K562 (cell line): ENCODE measurements around the gene FRMD4B. TPM values are rescaled to one million over a fixed set of nuclear protein-coding genes. Genes with fewer than 3 reads are reported as not detected.

Source experiments
- ATAC-seq: fragments of 200-7000 bp; cut with Tn5 transposase; 3 replicates; pipeline ENCODE4 v1.9.1; 2020; ENCODE audit warnings: moderate library complexity
- BruUV-seq: library from RNA; stranded (reverse); fragments of 400-500 nt; replicated peaks from 2 replicates; lab custom pipeline; 2021; lab: Mats Ljungman, UMichigan
- CTCF ChIA-PET: fragments of 300-600 bp; formaldehyde crosslinking; extraction: SDS; loops from one replicate; lab custom pipeline; 2021; ENCODE audit warnings: low intra/inter-chr PET ratio; lab: Yijun Ruan, JAX
- POLR2A ChIA-PET: fragments of 300-600, 350-650 bp; sonication (Branson Sonifier 250); formaldehyde crosslinking; extraction: SDS; loops from one replicate; lab custom pipeline; 2021; ENCODE audit warnings: antibody characterized with exemption, inconsistent platforms; lab: Yijun Ruan, JAX
- DNase-seq, 4 experiments: peaks; one replicate each; pipeline versions ENCODE4 v3.0.0 to v3.0.0-alpha.2; 2011 to 2018; ENCODE audit warnings: low spot score in 3 of 4, mixed read lengths in 3 of 4; ENCODE audit errors: extremely low read depth in 1 of 4
- FAIRE-seq: peaks from 2 replicates; lab custom pipeline; 2011; peaks lifted over from hg19 to GRCh38; lab: Jason Lieb, UNC
- H2AFZ ChIP-seq: 2 replicates; pipeline ENCODE4 v1.6.0; 2011; ENCODE audit warnings: low read depth, low read length, control low read depth, inconsistent platforms
- H3K27ac ChIP-seq: fragments of 200-600 bp; 3 replicates; pipeline ENCODE4 v1.8.0; 2011; ENCODE audit warnings: low read depth, mild to moderate bottlenecking, control low read depth, inconsistent platforms, low read length, moderate library complexity, mixed read lengths; ENCODE audit errors: extremely low read depth
- H3K27me3 ChIP-seq, 2 experiments: fragments of 300-600 bp in 1 of 2; 2 replicates in 1 of 2; 3 replicates in 1 of 2; pipeline versions ENCODE4 v1.6.0 to v1.8.0; 2011; ENCODE audit warnings: inconsistent platforms in 2 of 2, low read length in 2 of 2, mild to moderate bottlenecking in 1 of 2, mixed read lengths in 1 of 2, moderate library complexity in 1 of 2; ENCODE audit not compliant: control insufficient read depth in 2 of 2, insufficient read depth in 2 of 2
- H3K36me3 ChIP-seq: fragments of 300-600 bp; 3 replicates; pipeline ENCODE4 v1.8.0; 2011; ENCODE audit warnings: mild to moderate bottlenecking, low read length, inconsistent platforms; ENCODE audit not compliant: control insufficient read depth, insufficient read depth
- H3K4me1 ChIP-seq, 2 experiments: fragments of 200-600 bp in 1 of 2; replicated peaks in 1 of 2; 2 replicates in 1 of 2; 3 replicates in 1 of 2; pipeline versions ENCODE4 v1.5.1 to v1.8.0; 2011; ENCODE audit warnings: inconsistent platforms in 2 of 2, low read length in 2 of 2, mild to moderate bottlenecking in 1 of 2, mixed read lengths in 1 of 2, moderate library complexity in 1 of 2; ENCODE audit not compliant: control insufficient read depth in 2 of 2, insufficient read depth in 2 of 2
- H3K4me2 ChIP-seq: 2 replicates; pipeline ENCODE4 v1.6.1; 2011; ENCODE audit warnings: low read length, control low read depth, inconsistent platforms, mixed read lengths; ENCODE audit not compliant: insufficient read depth
- H3K4me3 ChIP-seq: fragments of 200-600 bp; sonication (generic), shearing (Covaris generic); 2 replicates; pipeline ENCODE4 v1.5.1; 2016; ENCODE audit warnings: control low read depth, inconsistent platforms
- H3K79me2 ChIP-seq: fragments of 200-600 bp; 3 replicates; pipeline ENCODE4 v1.8.0; 2011; ENCODE audit warnings: low read length, inconsistent platforms; ENCODE audit not compliant: control insufficient read depth, insufficient read depth
- H3K9ac ChIP-seq, 2 experiments: 2 replicates each; pipeline versions ENCODE4 v1.6.0 to v1.6.1; 2011; ENCODE audit warnings: low read depth in 2 of 2, low read length in 2 of 2, control low read depth in 1 of 2, inconsistent platforms in 1 of 2, mild to moderate bottlenecking in 1 of 2, mixed read lengths in 1 of 2; ENCODE audit not compliant: insufficient read depth in 1 of 2
- H3K9me1 ChIP-seq: one replicate; pipeline ENCODE4 v1.6.0; 2011; ENCODE audit warnings: inconsistent platforms, mild to moderate bottlenecking, low read length, moderate library complexity; ENCODE audit not compliant: control insufficient read depth, insufficient read depth
- H3K9me3 ChIP-seq: replicated peaks from 2 replicates; pipeline ENCODE4 v1.5.1; 2011; ENCODE audit warnings: low read depth, low read length, inconsistent platforms; ENCODE audit not compliant: control insufficient read depth, insufficient read depth
- H4K20me1 ChIP-seq: replicated peaks from 2 replicates; pipeline ENCODE4 v1.6.1; 2011; ENCODE audit warnings: low read length, inconsistent platforms, mixed read lengths; ENCODE audit not compliant: control insufficient read depth, insufficient read depth
- BDP1 ChIP-seq: IDR thresholded peaks from 3 replicates; pipeline ENCODE4 v1.6.1; 2011; ENCODE audit not compliant: insufficient read length, insufficient read depth
- CEBPZ ChIP-seq: fragments of 150-350 bp; IDR thresholded peaks from 2 replicates; pipeline ENCODE4 v1.6.1; 2014; ENCODE audit warnings: low read depth, mild to moderate bottlenecking, low read length, borderline replicate concordance
- EGR1 ChIP-seq: fragments of 450-650 bp; conservative IDR thresholded peaks from 2 replicates; pipeline ENCODE4 v1.6.1; 2017; ENCODE audit warnings: mild to moderate bottlenecking
- ESRRA ChIP-seq: fragments of 450-650 bp; IDR thresholded peaks from 2 replicates; pipeline ENCODE4 v1.6.1; 2014; ENCODE audit warnings: low read depth, mild to moderate bottlenecking, moderate library complexity, borderline replicate concordance
- FOXK1 ChIP-seq: sonication (generic); formaldehyde crosslinking; IDR thresholded peaks from 2 replicates; pipeline ENCODE4 v1.8.0; 2022; ENCODE audit warnings: missing genetic modification reagents, mild to moderate bottlenecking, borderline replicate concordance
- GABPB1 ChIP-seq: sonication (generic); formaldehyde crosslinking; IDR thresholded peaks from 2 replicates; pipeline ENCODE4 v1.8.0; 2022; ENCODE audit warnings: mild to moderate bottlenecking, missing genetic modification reagents
- GATAD2A ChIP-seq: fragments of 450-650 bp; IDR thresholded peaks from 2 replicates; pipeline ENCODE4 v1.6.1; 2017
- HNRNPH1 ChIP-seq: fragments of 200-400 bp; formaldehyde crosslinking; optimal IDR thresholded peaks from 2 replicates; pipeline ENCODE3; 2017; ENCODE audit warnings: low read depth, mild to moderate bottlenecking, low read length, moderate library complexity
- MAFF ChIP-seq: IDR thresholded peaks from 2 replicates; pipeline ENCODE4 v1.6.1; 2012; ENCODE audit warnings: low read length, improper control_type of control experiment
- NCOA4 ChIP-seq: fragments of 450-650 bp; IDR thresholded peaks from 2 replicates; pipeline ENCODE4 v1.6.1; 2018; ENCODE audit warnings: mild to moderate bottlenecking; ENCODE audit not compliant: partially characterized antibody
- NUFIP1 ChIP-seq: fragments of 450-650 bp; IDR thresholded peaks from 2 replicates; pipeline ENCODE4 v1.6.1; 2018; ENCODE audit not compliant: partially characterized antibody
- POLR2AphosphoS2 ChIP-seq: IDR thresholded peaks from 2 replicates; pipeline ENCODE4 v1.6.1; 2012; ENCODE audit warnings: low read length, improper control_type of control experiment
- TARDBP ChIP-seq: fragments of 450-650 bp; IDR thresholded peaks from 2 replicates; pipeline ENCODE4 v1.6.1; 2016
- TGIF2 ChIP-seq: sonication (generic); formaldehyde crosslinking; IDR thresholded peaks from 2 replicates; pipeline ENCODE4 v1.8.1; 2022; ENCODE audit warnings: mild to moderate bottlenecking, missing genetic modification reagents, moderate library complexity
- TRIM24 ChIP-seq, 2 experiments: fragments of 450-650 bp; IDR thresholded peaks; 2 replicates each; pipeline ENCODE4 v1.6.1; 2016
- ZNF316 ChIP-seq: fragments of 450-650 bp; IDR thresholded peaks from 2 replicates; pipeline ENCODE4 v1.6.1; 2016
- ZNF57 ChIP-seq: fragments of 450-650 bp; formaldehyde crosslinking; IDR thresholded peaks from 2 replicates; pipeline ENCODE4 v1.4.0; 2020; ENCODE audit warnings: mild to moderate bottlenecking, moderate library complexity
- WGBS: fragments of 100-300 bp; shearing (Covaris generic); methylation state at CpG from one replicate; pipeline ENCODE4 v1.1.6; 2016; ENCODE audit warnings: low coverage, mixed read lengths; ENCODE audit not compliant: insufficient coverage; ENCODE audit errors: missing lambda C conversion rate; 5-methylcytosine and 5-hydroxymethylcytosine counted together
- in situ Hi-C: fragments of 300-500 bp; cut with MboI; formaldehyde crosslinking; loops from 4 replicates; pipeline ENCODE4 v1.15.0; 2018; ENCODE audit warnings: inconsistent platforms, mixed read lengths
- intact Hi-C: fragments of 100-400 bp; cut with micrococcal nuclease; formaldehyde crosslinking; loops from 2 replicates; pipeline ENCODE4 v1.14.2; 2022
- polyA plus RNA-seq, 8 experiments: library from polyadenylated mRNA; depleted of rRNA in 4 of 8; stranded (reverse) in 5 of 8; unstranded in 3 of 8; fragments of >200 nt; fragmentation: Nextera tagmentation in 2 of 8; fragmentation: Illumina TruSeq in 1 of 8; extraction: Ambion mirVana in 2 of 8; extraction: Trizol in 1 of 8; gene quantifications; 2 replicates each; pipeline versions ENCODE4 v1.2.1 to v1.2.3, GENCODE V29; 2011 to 2014; ENCODE audit warnings: inconsistent platforms in 1 of 8, missing spikeins in 1 of 8
- total RNA-seq, 7 experiments: library from RNA; depleted of rRNA in 6 of 7; stranded (reverse); fragments of >200 nt in 6 of 7; fragmentation: Illumina TruSeq in 2 of 7; extraction: Trizol in 2 of 7; gene quantifications; 2 replicates each; pipeline versions ENCODE4 v1.2.1 to v1.2.3, GENCODE V29; 2011 to 2021; ENCODE audit warnings: low replicate concordance in 1 of 7

FRMD4B gene
- total and polyA plus RNA-seq, 9 of the 15 experiments (the other 6 are each of a cell fraction or from before 2014, with no cell fraction given), result 0.03 to 0.09 (median 0.04) TPM; not detected in 3

GRCh38 chr3:69197922-69198530 is 187.9 kb downstream of the FRMD4B start (continued):
- TF ChIP-seq GATAD2A (no peak), CEBPZ (no peak), EGR1 (no peak), ESRRA (no peak)

- no peak for ATAC-seq
- Histone ChIP-seq H3K36me3 (no peaks in the 10 kb centered on the region), H3K4me1 (no peaks in the 10 kb centered on the region), H3K4me3 (no peak overlapping the region), H3K27me3 (peaks cover 5% of the 10 kb centered on the region in 2 experiments; a peak in 4 of 5 replicates), H3K9ac (no peak overlapping the region)
- 0% methylated on average over 4 of the region's 6 CpGs for WGBS
- BruUV-seq, result no TSS peak
- TF ChIP-seq TARDBP, result no peak
- no peak for TF ChIP-seq NUFIP1
- no peak for TF ChIP-seq TGIF2 (CRISPR knock-in tag)
- TF ChIP-seq ZNF316, result no peak
- no peak for TF ChIP-seq NCOA4
- no peak for TF ChIP-seq ZNF57 (CRISPR knock-in tag)
- TF ChIP-seq FOXK1 (CRISPR knock-in tag), result no peak
- no peak for TF ChIP-seq MAFF
- TF ChIP-seq GABPB1, result no peak
- TF ChIP-seq POLR2AphosphoS2, result no peak
- TF ChIP-seq TRIM24 (IDR thresholded peaks at IDR 0.05), result no peak
- TF ChIP-seq BDP1, result no peak
- TF ChIP-seq HNRNPH1, result no peak
- TF ChIP-seq, all 486 proteins: peak for 0
- no peaks in the 10 kb centered on the region for H3K9me1 ChIP-seq
- H2AFZ ChIP-seq, result no peak overlapping the region
- H4K20me1 ChIP-seq, result no peaks in the 10 kb centered on the region
- no peaks in the 10 kb centered on the region for H3K79me2 ChIP-seq
- ChIA-PET CTCF (no interaction called here), POLR2A (no interaction called here)
- intact Hi-C loops (no loop called here), in situ Hi-C loops (no loop called here)
- FAIRE-seq (no peak), DNase-seq (no peak)
- H3K4me2 ChIP-seq, result no peak overlapping the region
- H3K9me3 ChIP-seq, result no peaks in the 10 kb centered on the region
- H3K27ac ChIP-seq, result no peak overlapping the region
These were observed 188.4 kb downstream of the FRMD4B start for GRCh38 chr3:69197455-69197854.
